Fibroblast of peridontal ligament (primary cell): Measurements from ENCODE around the gene BCL7A.
"Not testable (repeated sequence)": the region's sequence is repeated elsewhere in the genome, so short reads cannot be mapped to it uniquely, and the experiment has no call there.

ENCODE experiments used
- DNase-seq: peaks from one replicate; pipeline ENCODE4 v3.0.0-alpha.2; 2010; ENCODE audit errors: extremely low read depth

Gene BCL7A

DNA sequence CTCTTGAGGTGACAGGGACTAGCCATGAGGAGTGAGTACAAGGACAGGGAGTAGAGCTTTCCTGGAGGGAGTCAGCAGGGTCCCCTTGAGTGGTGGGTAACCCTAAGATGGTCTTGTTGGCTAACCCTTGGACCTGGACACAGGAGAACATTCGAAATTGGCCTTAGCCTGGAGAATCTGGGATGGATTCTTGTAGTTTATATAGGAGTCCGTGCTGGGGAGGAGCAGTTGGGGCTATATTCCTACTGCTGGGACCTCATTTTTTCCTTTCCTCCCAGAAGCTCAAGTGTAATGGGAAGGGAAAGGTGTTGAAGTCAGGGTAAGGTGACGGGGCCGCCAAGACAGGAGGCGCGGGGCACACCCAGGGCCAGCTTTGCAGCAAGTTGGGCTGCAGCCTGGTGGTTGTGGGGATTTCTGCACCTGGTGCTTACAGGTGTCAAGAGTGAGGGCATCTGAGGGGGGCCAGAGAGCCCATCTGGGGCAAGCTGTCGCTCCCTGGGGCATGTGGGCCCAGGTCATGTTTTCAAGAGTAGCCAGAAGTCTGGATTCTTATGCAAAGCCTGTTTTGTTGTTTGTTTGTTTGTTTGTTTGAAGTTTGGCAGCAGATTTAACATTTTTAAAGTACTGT is 5.1 kb downstream of the BCL7A start:
- no peak for DNase-seq

DNA sequence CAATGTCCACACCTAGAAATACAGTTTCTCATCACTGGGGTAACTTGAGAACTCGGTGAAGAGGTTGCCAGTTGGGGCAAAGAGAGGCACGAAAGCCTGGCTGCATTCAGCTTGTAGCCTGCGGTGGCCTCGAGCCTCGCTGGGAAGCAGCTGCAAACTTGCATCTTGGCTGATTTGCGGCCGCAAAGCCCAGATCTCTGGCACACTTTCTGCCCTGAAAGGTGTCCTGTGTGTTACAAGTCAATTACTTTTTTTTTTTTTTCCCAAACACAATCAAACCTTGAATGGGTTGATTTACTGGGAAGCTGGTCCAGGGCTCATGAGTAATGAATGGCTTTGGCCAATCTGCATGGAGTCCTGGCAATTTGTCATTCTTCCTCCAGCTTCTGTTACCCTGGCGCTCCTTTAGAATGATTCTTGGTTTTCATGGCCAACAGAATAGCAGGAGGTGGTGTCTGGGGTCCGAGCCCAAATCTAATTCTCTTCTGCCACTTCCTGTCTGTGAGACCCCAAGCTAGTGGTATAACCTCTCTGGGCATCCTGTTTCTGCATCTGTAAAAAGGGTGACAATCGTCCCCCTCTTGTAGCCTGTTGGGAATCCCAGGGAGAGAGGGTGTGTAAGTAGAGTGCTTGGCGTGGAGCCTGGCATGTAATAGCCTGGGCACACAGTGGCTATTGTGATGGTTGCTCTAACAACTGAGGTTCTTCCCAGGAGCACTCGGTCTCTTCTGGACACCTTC is 6.7 kb downstream of the BCL7A start:
- peak; percentile 15 for DNase-seq

DNA sequence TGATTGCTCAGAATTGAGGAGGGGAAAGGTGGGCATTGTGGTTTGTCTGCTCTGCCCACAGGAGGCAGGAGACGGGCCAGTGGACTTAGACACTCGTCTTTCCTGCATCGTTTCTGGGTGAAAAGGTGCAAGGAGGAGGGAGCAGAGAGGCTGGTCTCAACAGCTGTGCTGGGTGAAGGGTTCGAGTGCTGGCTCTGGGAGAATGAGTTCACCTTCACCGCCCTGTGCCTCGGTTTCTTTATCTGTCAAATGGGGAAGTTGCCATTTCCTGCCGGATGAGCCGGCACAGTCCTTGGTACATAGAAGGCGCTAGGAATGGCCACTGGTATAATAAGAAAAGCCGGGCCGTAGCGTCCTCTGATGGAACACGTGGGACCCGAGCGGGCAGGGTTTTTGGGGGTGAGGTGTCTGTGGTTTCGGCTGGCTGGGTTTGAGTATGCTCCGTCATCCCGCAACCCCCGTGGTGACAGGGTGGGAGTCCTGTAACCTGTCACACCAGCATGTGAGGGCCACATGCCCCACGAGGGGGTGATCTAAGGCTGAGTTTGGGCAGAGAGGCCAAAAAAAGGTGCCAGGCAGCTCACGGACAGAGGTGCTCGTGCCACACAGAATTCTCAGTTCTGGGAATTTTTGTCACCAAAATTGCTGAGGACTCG is 7.3 kb downstream of the BCL7A start:
- no peak for DNase-seq

DNA sequence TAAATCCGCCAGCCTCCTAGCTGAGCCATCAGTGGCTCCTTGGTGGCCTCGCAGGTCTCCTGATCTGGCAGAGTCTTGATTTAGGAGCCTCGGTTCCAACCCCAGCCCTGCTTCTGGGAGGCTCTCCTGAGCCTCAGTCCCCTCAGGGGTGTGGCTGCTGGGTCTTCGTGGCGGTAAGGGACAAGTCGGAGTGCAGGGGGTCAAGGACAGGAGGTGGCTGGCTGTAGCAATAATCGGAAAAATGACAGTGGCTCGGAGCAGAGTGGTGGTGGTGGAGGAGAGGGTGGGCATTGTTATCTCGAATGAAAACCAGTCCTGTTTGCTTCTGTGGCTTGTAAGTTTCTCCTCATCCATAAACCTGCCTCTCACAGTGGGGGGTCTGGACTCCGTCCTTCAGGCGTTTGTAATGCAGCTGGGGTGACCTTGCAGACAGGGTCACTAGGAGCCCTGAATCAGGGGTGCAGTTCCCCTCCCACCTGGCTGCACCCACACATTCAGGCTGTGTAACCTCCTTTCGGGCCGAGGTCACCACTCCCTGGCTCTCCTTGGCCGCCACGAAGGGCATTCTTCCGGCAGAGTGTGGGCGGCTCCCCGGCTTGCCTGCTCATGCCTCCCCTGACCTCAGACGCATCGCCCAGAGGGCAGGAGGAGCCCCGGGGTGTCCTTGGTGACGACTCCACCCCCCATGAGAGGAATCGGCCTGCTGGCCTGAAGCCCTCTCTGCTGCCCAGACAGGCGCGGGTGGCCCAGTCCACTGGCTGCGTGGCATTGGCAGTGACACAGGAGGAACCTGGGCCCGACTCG is 8.1 kb downstream of the BCL7A start:
- DNase-seq: no peak

DNA sequence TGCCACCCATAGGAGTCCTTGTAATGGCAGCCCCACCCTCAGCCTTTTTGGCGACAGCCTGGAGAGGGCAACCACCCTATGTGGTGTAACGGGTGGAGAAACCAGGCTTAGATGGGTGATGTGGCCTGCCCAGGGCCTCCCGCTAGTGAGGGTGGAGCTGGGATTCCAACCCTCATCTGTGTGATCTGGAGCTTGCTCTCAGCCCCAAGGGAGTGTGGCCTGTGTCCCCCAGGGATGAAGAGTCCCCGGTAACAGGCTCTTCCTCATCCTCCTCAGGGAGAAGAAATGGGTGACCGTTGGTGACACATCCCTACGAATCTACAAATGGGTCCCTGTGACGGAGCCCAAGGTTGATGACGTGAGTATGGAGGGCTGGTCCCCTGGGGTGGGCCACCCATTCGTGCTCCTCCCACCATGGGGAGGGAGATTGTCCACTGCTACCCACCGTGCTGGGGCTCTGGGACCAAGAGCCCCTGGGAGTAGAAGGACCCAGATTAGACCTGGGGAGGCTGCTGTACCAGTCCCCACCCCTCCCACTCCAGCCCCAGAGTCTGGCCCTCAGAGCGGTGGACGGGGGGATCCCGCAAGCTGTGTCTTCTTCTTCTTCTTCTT is 8.8 kb downstream of the BCL7A start:
- DNase-seq: no peak

DNA sequence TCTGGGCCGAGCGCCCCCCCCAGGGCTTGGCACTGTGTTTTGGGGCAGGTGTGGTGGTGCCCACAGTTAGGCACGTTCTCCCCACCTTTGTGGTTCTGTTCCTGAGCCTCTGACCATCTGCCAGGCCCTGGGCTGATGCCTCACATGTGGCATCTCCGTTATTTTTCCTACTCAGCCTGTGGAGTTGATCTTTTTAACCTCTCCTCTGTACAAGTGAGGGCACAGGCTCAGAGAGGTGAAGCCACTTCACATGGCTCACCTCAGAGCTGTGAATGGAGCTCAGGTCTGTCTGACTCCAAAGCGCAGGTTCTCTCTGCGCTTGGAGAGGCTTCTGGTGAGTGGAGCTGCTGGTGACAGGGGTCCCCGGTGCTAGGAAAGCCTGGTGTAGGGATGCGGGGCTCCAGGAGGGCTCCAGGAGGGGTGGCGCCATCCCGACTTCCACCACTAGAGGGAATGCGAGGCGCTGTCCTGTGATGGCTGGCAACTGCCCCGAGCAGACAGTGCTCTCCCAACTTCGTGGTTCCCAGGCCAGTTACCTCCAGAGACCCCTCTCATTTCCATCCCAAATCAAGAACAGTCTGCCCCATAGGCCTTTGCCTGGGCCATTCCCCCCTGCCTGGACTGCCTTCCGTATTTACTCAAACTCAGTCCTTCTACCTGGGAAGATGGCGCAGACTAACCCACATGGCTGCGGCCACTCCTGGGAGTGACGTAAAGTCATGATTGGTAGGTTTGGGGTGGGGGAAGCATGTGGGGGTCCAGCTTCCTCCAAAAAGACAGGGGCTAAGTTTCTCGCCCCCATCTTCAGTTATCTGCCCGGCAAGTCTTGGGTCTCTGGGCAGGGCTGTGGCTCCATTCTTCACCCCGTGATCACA is 9.9 kb downstream of the BCL7A start:
- DNase-seq: peak; percentile 16

DNA sequence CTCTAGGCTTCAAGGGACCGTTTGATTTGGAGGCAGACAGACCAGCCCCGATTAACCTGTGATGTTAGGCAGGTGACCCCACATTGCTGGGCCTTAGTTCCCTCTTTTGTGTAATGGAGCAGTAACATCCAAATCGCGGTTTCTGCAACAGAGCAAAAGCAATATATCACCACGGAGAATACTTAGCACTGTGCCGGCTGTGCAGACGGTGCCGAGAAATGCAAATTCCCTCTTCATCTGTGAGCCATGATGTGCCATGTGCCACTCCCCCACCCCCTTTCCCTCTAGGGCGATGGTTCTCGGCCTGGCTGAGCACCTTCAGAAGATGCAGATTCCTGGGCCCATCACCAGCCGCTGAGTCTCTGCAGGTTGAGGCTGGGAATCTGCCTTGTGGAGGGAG is 10.9 kb downstream of the BCL7A start:
- DNase-seq: no peak

DNA sequence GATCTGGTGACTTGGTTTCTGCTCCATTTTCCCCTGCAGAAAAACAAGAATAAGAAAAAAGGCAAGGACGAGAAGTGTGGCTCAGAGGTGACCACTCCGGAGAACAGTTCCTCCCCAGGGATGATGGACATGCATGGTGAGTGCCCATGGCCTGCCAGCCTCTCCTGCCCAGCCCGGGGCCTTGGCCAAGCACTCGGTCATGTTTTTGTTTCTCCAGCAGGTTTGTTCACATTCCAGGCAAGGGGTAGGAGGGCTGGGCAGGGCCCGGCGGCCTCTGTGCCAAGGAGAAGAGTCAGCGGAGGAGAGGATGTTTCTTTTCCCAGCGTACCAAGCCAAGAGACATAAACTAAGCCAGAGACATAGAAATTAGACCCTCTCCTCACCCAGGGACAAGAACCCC is 13.6 kb downstream of the BCL7A start:
- no peak for DNase-seq

DNA sequence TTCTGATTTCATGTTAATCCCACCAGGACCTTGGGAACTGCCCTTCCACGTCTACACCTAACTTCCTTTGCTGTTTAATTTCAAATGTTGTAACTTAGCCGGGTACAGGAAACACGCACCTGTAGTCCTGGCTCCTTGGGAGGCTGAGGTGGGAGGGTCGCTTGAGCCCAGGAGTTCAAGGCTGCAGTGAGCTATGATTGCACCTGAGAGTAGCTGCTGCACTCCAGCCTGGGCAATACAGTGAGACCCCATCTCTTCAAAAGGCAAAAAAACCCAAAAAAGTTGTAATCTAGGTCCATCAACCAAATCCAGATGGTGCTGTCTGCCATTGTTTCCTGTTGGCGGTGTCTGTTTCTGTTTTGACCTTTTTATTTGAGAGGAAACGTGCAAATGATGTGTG is 14.5 kb downstream of the BCL7A start:
- DNase-seq: no peak

DNA sequence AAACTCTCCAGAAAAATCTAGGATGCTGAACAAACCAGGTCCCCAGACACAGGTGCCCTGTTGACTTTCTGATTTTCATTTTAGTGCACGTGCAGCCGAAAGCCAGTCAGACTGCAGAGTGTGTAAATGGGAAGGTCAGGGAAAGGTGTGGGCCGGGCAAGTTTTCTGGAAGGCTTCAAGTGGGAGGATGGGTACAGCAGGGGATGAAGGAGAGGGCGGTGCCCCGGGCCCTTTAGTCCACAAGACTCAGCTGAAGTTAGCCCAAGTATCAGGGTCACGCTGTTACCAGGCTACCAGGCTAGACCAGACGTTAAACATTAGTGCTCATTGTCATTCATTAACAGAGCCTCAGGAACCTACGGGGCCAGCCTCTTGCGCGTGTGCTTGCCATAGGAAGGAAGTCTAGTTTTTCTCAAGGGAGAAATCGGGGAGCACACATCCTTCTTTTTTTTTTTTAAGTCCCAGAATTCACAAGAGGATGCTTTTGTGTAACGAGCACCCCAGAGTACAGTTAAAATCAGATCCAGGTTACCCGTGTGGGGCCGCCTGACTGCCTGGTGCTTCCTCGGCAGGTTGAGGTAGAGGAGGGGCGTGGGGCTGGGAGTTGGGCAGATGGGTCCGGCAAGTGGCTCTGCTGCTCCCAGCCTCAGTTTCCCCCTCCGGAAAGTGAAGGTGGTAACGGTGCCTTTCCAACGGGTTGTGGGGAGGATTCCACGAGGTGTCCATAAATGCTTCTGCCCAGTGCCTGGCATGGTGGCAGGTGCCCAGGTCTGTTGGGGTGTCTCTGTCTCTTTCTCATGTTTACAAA is 19.1 kb downstream of the BCL7A start:
- DNase-seq: no peak

DNA sequence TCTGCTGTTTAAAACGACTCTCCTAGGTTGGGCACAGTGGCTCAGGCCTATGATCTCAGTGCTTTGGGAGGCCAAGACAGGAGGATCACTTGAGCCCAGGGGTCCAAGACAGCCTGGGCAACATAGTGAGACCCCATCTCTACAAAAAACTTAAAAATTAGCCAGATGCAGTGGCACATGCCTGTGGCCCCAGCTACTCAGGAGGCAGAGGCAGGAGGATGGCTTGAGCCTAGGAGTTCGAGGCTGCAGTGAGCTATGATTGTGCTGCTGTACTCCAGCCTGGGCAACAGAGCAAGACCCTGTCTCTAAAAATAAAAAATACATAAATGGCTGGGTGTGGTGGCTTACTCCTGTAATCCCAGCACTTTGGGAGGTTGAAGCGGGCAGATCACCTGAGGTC is 19.8 kb downstream of the BCL7A start:
- not testable (repeated sequence) for DNase-seq

DNA sequence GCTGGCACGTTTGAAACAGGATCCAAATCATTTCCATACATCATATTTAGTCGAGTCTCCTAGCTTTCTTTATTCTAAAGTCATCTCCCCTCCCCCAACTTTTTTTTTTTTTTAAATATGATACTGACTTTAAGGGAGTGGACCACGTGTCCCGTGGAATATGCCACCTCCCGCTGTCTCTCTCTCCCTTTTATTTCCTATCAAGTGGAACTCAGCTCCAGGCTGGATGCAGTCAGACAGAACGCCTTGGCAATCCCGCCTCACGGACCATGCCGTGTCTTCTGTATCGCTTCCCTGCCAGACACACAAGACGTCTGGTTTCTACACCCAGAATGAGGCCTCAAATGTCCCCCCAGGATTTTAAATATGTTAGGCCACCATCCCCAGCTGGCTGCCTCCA is 21.2 kb downstream of the BCL7A start:
- DNase-seq: no peak

DNA sequence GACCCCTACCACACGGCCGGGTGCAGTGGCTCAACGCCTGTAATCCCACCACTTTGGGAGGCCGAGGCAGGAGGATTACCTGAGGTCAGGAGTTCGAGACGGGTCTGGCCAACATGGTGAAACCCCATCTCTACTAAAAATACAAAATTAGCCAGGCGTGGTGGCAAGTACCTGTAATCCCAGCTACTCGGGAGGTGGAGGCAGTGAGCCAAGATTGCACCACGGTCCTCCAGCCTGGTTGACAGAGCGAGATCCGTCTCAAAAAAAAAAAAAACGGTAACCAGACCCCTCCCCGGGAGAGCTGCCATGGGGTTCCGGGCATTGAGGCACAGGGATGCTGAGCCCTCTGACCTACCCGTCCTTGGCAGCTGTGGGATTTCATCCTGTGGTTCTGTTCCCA is 21.8 kb downstream of the BCL7A start:
- DNase-seq: no peak

DNA sequence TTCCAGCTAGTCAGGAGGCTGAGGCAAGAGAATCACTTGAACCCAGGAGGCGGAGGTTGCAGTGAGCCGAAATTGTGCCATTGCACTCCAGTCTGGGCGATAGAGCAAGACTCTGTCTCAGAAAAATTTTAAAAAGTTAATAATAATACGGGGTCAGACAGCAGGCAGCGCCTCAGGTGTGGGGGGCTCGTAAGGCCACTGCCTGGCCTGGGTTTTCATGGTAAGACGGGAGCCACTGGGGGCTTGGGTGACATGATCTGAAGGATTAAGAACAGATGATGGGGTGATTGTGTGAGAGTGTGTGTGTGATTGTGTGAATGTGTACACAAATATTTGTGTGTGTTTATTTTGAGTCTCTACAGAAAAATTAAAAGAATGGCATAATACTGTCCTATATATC is 23.6 kb downstream of the BCL7A start:
- no peak for DNase-seq

DNA sequence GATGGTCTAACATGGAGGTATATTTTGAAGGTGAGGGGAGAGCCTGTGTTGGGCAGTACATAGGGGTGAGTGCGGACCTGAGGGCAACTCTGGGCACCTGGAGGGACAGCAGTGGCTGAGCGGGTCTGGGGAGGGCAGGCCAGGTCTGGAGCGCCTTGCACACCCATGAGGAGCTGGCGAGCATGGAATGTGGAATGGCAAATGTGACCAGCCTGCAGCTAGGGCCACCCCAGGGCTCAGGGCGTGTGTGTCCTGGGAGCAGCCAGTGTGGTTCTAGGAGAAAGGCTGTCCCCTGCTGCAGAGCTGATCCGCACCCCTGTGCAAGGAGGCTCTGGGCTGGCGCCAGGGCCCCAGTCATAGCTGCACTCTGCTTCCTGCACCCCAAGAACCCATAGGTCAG is 24.5 kb downstream of the BCL7A start:
- DNase-seq: no peak

DNA sequence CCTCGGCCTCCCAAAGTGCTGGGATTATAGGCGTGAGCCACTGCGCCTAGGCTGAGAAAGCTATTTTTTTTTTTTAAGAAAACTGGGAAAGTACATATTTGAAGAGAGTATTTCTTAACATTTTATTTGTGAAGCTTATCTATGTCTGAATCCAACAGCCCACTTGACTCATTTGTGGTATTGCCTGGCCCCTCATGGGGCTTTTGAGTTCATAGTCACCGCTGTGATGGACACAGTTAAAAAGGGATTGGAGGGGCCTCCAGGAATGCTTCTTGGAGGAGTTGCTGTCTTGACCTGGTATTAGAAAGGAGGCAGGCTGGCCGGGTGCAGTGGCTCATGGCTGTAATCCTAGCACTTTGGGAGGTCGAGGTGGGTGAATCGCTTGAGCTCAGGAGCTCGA is 26.5 kb downstream of the BCL7A start:
- peak; percentile 5 for DNase-seq

DNA sequence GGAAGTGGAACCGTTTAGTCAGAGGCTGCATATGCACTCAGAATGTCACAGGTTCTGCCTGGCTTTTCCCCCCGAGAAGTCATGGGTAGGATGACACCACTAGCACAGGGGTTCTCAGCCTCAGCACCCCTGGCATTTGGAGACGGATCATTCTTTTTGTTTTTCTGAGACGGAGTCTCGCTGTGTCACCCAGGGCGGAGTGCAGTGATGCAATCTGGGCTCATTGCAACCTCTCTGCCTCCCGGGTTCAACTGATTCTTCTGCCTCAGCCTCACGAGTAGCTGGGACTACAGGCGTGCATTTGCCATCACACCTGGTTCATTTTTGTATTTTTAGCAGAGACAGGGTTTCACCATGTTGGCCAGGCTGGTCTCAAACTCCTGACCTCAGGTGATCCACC is 28.1 kb downstream of the BCL7A start:
- DNase-seq: no peak

DNA sequence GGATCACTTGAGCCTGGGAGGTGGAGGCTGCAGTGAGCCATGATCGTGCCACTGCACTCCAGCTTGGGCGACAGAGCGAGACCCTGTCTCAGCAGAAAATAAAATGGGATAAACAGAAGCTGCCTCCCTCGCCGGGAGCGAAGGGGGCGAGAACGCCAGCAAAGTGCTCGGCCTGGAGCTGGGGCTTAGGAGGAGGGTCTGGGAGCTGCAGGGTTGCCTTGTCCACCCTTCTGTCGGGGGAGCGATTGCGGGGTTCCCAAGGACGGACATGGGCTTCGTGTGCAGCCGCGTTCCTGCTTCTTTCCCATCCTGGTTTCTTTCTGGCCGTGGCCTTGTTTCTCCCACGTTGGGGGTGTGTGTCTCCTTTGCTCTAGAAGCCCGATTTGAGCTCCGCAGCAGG is 29.0 kb downstream of the BCL7A start:
- no peak for DNase-seq

DNA sequence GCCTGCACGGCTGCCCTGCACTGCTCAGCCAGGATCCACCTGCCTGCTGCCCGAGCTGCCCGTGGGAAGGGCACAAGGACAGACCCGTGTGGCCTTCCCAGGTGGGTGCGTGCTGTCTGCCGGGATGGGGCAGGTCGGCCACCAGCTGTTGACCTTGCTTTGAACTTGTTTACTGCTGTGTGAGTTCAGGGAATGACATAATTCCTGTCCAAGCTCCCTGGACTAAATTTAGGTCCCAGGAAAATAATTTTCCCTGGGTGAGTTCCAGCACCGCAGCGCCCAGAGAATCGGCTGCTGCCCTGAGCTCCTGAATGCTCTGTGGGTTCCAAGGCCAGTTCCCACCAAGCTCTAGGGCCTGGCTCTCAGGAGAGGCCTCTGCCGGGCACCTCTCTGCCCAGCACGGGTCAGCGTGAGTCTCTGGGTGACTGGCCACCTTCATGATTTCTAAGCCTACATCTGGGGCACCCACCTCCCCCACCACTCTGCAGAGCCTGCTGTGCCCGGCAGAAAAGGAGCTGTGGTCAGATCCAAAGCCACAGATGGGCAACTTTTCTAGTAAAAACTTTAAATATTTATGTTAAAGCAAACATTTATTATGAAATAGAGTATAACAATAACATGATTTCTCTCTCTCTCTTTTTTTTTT is 29.7 kb downstream of the BCL7A start:
- peak; percentile 79 for DNase-seq

DNA sequence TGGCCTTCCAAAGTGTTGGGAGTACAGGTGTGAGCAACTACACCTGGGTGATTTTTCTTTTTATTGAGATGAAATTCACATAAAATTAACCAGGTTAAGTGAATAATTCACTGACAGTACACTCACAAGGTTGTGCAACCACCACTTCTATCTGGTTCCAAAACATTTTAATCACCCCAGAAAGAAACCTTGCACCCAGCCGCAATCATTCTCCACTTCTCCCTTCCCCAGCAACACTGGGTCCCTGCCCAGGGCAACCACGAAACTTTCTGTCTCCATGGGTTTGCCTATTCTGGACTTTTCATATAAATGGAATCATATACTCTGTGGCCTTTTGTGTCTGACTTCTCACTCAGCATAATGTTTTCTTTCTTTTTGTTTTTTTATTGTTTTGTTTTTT is 30.6 kb downstream of the BCL7A start:
- peak; percentile 74 for DNase-seq
